Measurements from ENCODE around the gene DPYD.

DPYD gene

GRCh38 chr1:97414682-97415312 lies 506.0 kb downstream of the DPYD start:
- no peak for DNase-seq

- no peak for DNase-seq
These were observed 508.1 kb downstream of the DPYD start for GRCh38 chr1:97412737-97413136.

- DNase-seq = no peak
These were observed 508.7 kb downstream of the DPYD start for GRCh38 chr1:97412166-97412565.

- DNase-seq = no peak
These were observed 524.4 kb downstream of the DPYD start for GRCh38 chr1:97396463-97396862.

- no peak for DNase-seq
These were observed 528.1 kb downstream of the DPYD start for GRCh38 chr1:97392701-97393100.

DNA sequence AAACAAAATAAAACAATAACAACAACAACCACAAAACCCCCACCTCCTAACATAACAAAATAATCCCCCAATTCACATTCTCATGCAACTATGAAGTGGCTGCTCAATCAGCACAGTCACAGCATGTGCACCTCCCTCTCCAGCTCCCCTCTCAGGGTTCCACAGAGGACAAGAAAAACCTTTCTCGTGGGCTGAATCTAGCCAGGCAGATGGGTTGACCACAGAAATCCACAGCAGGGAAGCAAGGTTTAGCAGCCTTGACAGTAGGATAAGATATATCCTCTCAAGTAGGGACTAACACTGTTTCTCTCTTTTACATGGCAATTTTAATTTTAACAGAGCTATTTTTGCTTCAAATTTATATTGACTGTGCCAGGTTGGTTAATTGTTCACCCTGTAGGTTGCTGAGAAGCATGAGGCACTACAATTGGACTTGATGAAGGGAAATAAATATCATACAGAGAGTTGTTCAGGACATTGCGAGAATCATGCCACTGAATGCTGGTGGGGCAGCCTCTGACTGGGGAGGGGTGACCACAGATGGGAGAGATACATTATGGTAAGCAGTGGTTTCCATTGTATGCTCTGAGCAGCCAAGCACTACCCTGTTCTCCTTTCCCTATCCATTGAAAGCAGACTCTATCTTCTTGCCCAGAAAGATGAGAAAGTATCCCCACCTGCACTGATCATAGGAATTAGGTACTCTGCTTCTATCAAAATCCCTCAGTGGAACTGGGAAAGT lies 535.1 kb downstream of the DPYD start:
- DNase-seq = no peak

- no peak for DNase-seq
These were observed 536.4 kb downstream of the DPYD start for GRCh38 chr1:97384294-97384968.

GRCh38 chr1:97383797-97384196 lies 537.0 kb downstream of the DPYD start:
- DNase-seq = no peak

- DNase-seq = no peak
These were observed 538.6 kb downstream of the DPYD start for GRCh38 chr1:97382206-97382605.

- DNase-seq = no peak
These were observed 541.3 kb downstream of the DPYD start for GRCh38 chr1:97379387-97380075.

- DNase-seq = no peak
These were observed 542.2 kb downstream of the DPYD start for GRCh38 chr1:97378596-97378995.

- DNase-seq = no peak
These were observed 543.3 kb downstream of the DPYD start for GRCh38 chr1:97377432-97378034.

- no peak for DNase-seq
These were observed 547.8 kb downstream of the DPYD start for GRCh38 chr1:97373000-97373399.

- no peak for DNase-seq
These were observed 548.3 kb downstream of the DPYD start for GRCh38 chr1:97372531-97372930.

GRCh38 chr1:97368296-97368695 lies 552.5 kb downstream of the DPYD start:
- DNase-seq = no peak

DNA sequence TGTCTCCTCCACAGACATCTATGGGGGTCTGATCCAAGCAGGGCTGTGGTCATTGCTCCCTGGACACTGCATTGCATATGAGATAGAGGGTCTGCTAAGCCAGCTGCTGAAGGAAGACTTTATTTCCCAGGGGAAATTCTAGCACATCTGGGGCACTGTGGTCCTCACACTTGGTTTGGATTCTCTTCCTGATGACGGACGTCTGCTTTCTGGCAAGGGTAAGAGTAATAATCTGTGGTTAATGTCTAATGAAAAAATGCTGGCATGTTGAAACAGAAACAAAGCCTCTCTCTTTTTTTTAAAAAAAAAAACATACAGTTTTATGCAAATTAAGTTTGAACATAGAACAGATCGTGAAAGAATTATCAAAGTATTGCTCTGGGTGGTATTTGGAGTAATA lies 553.9 kb downstream of the DPYD start:
- no peak for DNase-seq

GRCh38 chr1:97365026-97365425 lies 555.8 kb downstream of the DPYD start:
- DNase-seq = no peak

- no peak for DNase-seq
These were observed 556.7 kb downstream of the DPYD start for GRCh38 chr1:97364086-97364485.

GRCh38 chr1:97356309-97356708 lies 564.5 kb downstream of the DPYD start:
- no peak for DNase-seq

DNA sequence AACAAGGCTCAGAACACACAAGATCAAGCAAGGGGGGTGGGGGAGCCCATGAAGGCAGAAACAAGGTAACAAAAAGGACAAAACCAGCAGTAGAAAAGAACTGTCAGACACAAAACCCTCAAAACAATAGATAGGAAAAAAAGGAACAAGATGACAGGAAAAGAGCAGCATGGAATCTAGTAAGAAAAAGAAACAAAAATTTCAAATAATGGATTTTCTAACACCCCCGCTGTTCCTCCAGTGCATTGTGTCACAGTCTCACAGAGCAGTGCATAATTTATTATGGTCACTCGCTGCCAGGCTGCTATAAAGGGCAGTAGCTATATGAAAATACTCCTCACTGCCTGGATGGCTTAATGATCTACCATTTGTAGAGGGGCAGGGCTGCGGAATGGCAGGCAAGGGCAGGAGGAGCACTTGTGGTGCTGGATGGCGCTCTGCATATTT lies 567.9 kb downstream of the DPYD start:
- no peak for DNase-seq

- DNase-seq = no peak
These were observed 569.0 kb downstream of the DPYD start for GRCh38 chr1:97351846-97352245.

DNA sequence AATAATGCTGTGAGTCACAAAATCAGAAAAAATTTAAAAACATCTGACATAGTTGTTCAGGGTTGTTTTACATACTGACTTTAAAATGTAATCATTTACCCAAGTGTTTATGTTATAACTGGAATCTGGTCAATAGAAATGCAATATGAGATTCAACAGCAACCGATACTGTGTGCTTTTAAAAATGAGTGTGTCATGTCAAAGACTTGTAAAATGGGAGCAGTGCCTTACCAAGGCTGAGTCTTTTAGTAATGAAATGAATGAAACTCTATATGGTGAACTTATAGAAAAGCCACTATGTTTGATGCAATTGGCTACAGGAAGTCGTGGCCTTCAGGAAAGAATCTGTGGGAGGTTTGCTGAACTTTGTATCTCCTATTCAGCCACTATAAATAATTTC lies 570.2 kb downstream of the DPYD start:
- no peak for DNase-seq

GRCh38 chr1:97350241-97350640 lies 570.6 kb downstream of the DPYD start:
- DNase-seq = no peak
